Measurements from ENCODE around the gene PCBP3.
"Not testable (repeated sequence)": the region's sequence is repeated elsewhere in the genome, so short reads cannot be mapped to it uniquely, and the experiment has no call there.

PCBP3 gene

DNA sequence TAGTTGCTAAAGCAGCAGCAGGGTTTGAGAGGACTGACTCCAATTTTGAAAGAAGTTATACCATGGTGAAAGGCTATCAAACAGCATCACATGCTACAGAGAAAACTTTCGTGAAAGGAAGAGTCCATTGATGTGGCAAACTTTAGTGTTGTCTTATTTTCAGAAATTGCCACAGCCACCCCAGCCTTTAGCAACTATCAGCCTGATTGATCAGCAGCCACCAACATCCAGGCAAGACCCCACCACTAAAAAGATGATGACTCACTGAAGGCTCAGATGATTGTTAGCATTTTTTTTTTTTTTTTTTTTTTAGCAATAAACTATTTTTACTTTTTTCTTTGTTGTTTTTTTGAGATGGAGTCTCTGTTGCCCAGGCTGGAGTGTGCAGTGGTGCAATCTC is 35.3 kb downstream of the PCBP3 start:
- not testable (repeated sequence) for DNase-seq (ENCODE audit: low read depth)

- DNase-seq (ENCODE audit: low read depth): no peak
Measured at GRCh38 chr21:45680215-45680614, 36.7 kb downstream of the PCBP3 start.

GRCh38 chr21:45695086-45695485 is 51.6 kb downstream of the PCBP3 start:
- DNase-seq (ENCODE audit: low read depth): no peak

DNA sequence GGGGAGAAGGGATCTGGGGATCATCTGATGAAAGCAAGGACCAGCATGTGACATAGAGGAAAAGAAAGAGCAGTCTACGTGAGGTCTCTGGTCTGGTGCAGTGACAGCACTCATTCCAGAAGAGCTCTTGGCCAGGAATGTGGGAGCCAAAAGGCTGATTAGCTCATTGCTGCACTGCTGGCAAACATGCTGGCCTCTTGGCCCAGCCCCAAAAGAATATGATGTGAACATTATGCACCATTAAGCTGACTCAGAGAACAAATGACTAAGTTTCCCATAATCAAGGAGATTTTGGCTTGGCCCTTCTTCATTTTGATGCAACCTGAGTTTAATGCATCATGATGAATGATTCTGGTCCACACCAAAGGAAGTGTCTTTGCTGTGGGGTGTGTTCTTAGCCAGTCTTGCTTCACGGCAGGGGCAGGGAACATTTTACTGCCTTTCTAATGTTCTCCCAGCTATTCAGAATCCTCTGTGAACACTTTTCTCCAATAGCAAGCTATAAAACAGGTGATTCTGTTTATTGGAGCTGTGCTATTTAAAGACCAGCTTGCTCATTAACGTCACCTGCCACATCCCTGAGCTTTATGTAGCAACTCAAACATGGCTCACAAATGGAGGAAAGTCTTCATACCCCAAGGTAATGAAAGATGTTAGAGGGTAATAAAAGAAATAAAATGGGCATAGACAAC is 55.1 kb downstream of the PCBP3 start:
- no peak for DNase-seq (ENCODE audit: low read depth)

GRCh38 chr21:45699251-45699942 is 55.9 kb downstream of the PCBP3 start:
- no peak for DNase-seq (ENCODE audit: low read depth)

GRCh38 chr21:45699966-45700365 is 56.4 kb downstream of the PCBP3 start:
- DNase-seq (ENCODE audit: low read depth): no peak

DNA sequence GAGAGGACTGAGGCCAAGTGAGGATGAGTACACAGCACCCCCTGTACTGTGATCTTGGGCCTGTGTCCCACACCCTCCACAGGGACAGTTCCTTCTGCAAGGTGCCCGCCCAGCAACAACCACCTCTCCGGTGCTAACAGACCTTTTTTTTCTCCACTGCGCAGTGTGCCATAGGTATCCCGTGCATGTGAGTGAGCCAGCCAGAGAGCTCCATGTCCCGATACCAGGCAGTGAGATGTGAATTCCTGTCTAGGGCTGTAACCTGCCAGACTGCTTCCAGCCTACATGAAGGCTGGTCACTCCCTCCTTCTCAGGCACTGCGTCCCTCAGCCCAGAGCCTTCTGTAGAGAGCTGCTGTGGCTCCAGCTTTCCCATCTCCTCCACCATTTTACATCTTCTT is 56.9 kb downstream of the PCBP3 start:
- no peak for DNase-seq (ENCODE audit: low read depth)

- DNase-seq (ENCODE audit: low read depth): no peak
Measured at GRCh38 chr21:45704311-45705108, 61.0 kb downstream of the PCBP3 start.

DNA sequence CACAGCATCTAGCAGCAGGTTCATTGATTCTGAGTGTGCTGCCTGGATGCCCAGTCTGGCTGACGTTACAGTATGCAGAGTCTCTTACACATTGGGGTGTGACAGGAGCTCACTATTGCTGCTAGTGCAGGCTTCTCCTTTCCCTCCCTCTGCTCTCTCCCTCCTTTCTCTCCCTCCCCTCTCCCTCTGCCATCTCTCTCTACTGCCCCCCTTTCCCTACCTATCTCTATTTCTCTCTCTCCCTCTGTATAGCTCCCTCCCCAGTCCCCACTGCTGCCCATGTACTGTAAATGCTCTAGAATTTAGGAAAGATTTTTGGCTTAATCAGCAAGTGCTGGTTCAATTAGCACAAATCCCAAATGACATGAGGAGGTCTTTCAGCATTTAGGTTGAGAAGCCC is 62.8 kb downstream of the PCBP3 start:
- DNase-seq (ENCODE audit: low read depth): no peak

GRCh38 chr21:45709173-45709572 is 65.6 kb downstream of the PCBP3 start:
- no peak for DNase-seq (ENCODE audit: low read depth)

DNA sequence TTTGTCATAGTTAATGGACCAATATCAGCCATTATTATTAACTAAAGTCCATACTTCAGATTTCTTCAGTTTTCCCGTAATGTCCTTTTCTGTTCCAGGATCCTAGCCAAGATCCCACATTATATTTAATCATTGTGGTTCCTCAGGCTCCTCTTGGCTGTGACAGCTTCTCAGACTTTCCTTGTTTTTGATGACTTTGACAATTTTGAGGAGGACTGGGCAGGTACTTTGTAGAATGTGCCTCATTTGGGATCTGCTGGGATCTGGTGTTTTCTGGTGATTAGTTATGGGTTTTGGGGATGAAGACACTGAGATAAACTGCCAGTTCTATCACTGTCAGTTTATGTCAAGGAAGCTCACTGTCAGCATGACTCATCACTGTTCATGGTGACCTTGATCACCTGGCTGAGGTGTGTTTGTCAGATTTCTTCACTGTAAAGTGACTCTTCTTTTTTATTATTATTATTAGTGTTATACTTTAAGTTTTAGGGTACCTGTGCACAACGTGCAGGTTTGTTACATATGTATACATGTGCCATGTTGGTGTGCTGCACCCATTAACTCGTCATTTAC is 66.3 kb downstream of the PCBP3 start:
- DNase-seq (ENCODE audit: low read depth): no peak

DNA sequence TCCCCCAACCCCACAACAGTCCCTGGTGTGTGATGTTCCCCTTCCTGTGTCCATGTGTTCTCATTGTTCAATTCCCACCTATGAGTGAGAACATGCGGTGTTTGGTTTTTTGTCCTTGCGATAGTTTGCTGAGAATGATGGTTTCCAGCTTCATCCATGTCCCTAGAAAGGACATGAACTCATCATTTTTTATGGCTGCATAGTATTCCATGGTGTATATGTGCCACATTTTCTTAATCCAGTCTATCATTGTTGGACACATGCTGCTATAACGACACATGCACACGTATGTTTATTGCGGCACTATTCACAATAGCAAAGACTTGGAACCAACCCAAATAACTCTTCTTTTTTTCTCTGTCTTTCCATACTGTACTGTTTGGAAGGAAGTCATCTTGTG is 66.8 kb downstream of the PCBP3 start:
- DNase-seq (ENCODE audit: low read depth): not testable (repeated sequence)

GRCh38 chr21:45713613-45714012 is 70.1 kb downstream of the PCBP3 start:
- no peak for DNase-seq (ENCODE audit: low read depth)

DNA sequence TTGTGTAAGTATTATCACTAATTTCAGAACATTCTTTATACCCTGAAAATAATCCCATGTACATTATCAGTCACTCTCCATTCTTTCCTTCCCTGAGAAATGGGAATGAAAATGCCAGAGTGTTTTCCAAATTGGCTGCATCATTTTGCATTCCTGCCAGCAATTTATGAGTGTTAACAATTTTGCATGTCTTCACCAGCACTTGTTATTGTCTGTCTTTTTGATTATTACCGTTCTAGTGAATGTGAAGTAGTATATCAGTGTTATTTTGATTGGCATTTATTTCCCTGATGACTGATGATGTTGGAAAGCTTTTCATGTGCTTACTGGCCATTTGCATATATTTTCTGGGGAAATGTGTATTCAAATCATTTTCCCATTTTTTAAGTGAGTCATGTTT is 71.9 kb downstream of the PCBP3 start:
- no peak for DNase-seq (ENCODE audit: low read depth)

DNA sequence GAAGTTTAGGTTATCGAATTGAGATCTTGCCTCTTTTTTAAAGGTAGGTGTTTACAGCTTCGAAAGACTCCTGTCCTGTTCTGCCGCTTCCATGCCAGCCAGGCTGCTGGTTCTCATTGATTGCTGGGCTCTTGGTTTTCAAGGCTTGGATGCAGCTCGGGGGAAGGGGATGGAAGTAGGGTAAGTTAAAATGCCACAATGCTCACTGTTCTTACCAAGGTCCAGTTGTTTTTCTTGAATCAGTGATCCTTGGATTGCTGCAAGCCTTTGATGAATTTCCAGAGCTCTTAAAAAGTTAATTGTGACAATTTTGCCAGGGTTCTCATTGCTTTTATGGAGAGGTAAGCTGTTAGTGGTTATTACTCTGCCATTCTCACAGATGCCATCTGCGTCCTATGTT is 74.9 kb downstream of the PCBP3 start:
- no peak for DNase-seq (ENCODE audit: low read depth)

DNA sequence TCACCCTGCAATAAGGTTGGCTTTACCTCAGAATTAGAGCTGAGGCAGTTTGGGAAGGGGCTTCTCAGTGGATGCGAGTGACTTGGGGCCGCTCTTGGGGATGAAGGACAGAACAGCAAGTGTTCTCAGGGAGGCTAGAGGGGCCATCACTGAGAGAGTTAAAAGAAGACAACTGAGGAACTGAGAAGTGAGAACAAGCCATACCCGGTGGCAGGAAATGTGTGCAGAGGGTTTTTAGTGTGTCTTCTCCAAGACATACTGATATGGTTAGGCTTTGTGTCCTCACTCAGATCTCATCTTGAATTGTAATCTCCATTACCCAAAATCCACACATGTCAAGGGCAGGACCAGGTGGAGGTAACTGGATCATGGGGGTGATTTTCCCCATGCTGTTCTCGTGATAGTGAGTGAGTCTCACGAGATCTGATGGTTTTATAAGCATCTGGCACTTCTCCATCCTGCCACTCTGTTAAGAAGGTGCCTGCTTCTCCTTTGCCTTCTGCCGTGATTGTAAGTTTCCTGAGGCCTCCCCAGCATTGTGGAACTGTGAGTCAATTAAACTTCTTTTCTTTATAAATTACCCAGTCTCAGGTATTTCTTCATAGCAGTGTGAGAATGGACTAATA is 75.8 kb downstream of the PCBP3 start:
- no peak for DNase-seq (ENCODE audit: low read depth)

DNA sequence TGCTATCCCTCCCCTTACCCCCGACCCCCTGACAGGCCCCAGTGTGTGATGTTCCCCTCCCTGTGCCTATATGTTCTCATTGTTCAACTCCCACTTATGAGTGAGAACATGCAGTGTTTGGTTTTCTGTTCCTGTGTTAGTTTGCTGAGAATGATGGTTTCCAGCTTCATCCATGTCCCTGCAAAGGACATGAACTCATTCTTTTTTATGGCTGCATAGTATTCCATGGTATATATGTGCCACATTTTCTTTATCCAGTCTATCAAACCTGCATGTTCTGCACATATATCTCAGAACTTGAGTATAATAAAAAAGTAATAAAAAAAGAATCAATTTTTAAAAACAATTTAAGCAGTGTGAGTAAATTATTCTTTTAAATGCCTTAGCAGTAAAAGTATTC is 76.7 kb downstream of the PCBP3 start:
- DNase-seq (ENCODE audit: low read depth): not testable (repeated sequence)

- no peak for DNase-seq (ENCODE audit: low read depth)
Measured at GRCh38 chr21:45721671-45722070, 78.1 kb downstream of the PCBP3 start.

- no peak for DNase-seq (ENCODE audit: low read depth)
Measured at GRCh38 chr21:45723049-45723958, 79.8 kb downstream of the PCBP3 start.

DNA sequence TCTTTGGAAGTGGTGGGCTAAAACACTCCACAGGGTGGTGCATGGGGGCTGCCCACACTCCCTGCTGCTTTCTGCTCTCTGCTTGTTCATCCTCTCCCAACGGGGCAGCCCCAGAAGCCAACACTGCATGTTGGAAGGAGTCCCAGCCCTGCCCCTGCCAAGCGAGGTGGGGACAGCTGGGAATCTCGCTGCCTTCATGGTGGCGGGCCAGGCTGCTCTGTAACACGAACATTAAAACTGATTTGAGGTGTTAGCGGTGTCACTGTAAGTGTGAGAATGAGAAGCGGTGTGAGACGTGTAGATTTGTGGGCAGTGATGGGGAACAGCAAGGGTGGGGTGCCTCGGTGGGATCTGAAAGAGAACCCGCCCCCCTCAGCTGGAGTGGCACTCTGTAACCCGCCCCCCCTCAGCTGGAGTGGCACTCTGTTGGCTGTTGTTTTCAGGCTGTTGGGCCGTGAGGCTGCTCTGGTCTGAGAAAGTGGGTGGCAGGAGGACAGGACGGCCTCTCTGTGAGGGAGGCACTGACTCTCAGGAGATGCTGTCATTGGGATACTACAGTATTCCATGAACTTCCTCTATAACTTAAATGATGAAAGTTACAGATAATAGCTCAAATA is 80.9 kb downstream of the PCBP3 start:
- DNase-seq (ENCODE audit: low read depth): no peak
